GM21529 (cell line): ENCODE results near the gene MT1H.
"Not testable (repeated sequence)": the region's sequence is repeated elsewhere in the genome, so short reads cannot be mapped to it uniquely, and the experiment has no call there.

Experiments
- ATAC-seq: cut with Tn5 transposase; IDR thresholded peaks from one replicate; pipeline ENCODE4 v1.9.1; 2021; ENCODE audit not compliant: unreplicated experiment

The MT1H gene

GRCh38 chr16:56717532-56717931 is 47.9 kb downstream of the MT1H start:
- ATAC-seq: not testable (repeated sequence)
